Activated CD4-positive, alpha-beta T cell treated with anti-CD3 and anti-CD28 coated beads for 4 hours (primary cell): ENCODE measurements around the gene POLD1.
A peak's percentile ranks its signal among the peaks of the same experiment; 100 is the strongest.
"Not testable (repeated sequence)": the region's sequence is repeated elsewhere in the genome, so short reads cannot be mapped to it uniquely, and the experiment has no call there.

Experiments
- DNase-seq, 2 donors: peaks; one replicate each; pipeline ENCODE4 v3.0.0-alpha.2; 2020

Gene POLD1

GRCh38 chr19:50419022-50419579, 35.0 kb downstream of the POLD1 start:
- no peak for DNase-seq

- no peak for DNase-seq
Measured at GRCh38 chr19:50419580-50420035, 35.5 kb downstream of the POLD1 start.

DNA sequence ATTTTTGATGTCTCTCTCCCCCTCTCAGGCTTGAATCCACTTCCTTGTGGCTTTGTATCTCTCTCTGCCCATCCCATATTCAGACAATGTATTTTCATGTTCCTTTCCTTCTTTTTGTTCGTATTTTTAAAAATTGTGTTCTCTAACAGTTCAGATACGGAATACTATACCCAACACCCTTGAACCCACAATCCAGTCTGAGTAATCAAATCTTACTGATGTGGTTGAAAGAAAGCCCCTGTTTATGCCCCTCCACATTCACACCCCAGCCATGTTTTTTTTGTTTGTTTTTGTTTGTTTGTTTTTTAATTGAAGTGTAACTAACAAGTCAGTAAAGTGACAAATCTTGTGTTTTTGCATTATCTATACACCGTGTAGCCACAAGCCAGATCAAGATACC, 36.0 kb downstream of the POLD1 start:
- no peak for DNase-seq

DNA sequence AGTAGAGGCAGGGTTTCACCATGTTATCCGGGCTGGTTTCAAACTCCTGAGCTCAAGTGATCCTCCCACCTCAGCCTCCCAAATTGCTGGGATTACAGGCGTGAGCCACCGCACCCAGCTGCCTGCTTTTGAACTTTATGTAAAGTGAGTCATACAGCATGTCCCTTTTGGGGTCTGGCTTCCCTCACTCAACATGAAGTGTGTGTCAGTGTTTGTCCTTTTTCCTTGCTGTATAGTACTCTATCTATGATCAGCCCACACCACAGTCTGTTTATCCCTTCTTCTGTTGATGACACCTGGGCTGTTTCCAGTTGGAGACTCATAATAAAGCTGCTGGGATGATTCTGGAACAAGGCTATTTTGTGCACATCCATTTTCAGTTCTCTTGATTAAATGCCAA, 36.7 kb downstream of the POLD1 start:
- no peak for DNase-seq

DNA sequence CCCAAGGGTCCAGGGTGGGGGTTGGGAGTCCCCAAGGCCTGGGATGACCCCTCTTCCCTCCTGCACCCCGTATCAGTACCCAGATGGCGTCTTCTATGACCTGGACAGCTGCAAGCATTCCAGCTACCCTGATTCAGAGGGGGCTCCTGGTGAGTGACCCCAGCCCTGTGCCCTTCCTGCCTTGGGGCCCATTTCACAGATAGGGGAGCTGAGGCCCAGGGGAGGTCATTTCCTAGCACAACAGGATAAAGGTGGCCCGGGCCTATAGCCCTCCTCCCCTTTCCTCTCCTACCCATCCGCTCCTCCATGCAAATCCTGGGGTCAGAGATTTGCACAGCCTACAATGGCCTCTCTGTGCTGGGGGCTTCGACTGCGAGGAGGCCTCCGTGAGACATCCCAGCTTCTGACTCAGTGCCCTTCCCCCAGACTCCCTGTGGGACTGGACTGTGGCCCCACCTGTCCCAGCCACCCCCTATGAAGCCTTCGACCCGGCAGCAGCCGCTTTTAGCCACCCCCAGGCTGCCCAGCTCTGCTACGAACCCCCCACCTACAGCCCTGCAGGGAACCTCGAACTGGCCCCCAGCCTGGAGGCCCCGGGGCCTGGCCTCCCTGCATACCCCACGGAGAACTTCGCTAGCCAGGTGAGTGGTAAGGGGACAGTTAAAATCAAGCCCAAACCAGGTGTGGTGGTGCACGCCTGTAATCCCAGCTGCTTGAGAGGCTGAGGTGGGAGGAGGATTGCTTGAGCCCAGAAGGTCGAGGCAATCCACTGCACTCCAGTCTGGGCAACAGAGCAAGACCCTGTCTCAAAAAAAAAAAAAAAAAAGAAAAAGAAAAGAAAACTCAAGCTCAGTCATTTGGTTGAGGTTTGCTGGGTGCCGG, 38.5 kb downstream of the POLD1 start:
- no peak for DNase-seq

DNA sequence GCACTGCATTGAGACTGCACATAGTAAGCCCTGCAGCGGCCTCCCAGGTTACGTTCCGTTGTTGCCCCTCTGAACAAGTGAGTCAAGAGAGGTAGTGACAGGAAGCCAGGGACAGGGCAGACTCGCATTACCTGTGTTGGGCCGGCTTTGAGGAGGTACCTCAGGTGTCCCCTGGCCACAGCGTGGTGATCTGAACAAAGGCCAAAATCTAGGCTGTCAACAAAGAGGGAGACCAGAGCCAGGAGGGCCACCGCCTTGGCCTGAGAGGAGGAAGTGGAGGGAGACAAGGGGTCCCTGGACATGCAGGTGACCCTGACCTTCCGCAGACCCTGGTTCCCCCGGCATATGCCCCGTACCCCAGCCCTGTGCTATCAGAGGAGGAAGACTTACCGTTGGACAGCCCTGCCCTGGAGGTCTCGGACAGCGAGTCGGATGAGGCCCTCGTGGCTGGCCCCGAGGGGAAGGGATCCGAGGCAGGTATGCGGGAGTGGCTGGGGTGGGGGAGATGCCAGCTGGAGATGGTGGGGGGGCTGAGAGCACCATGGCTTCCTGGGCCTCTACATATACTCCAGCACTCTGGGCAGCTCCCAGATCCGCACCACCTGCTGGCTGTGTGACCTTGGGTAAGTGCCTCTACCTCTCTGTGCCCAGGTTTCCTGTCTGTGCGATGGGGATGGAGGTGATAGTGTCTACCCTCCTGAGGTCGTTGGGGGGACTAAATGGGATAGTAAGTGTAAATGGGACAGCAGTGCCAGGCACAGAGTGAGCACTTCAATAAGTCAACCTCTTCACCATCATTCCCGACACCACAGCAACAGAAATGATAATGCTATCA, 39.3 kb downstream of the POLD1 start:
- no peak for DNase-seq

DNA sequence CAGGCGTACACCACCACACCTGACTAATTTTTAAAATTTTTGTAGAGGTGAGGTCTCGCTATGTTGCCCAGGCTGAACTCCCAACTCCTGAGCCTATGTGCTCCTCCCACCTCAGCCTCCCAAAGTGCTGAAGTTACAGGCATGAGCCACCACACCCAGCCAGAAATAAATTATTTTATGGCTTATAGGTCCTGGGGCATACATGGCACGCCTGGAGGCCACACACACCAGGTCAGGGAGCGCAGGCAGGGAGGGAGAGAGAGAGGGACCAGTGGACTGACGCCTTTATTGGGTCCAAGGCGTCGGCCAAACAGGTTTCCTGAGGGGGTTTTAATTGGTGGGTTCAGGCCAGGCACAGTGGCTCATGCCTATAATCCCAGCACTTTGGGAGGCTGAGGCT, 41.4 kb downstream of the POLD1 start:
- no peak for DNase-seq

- no peak for DNase-seq
Measured at GRCh38 chr19:50427318-50427925, 43.3 kb downstream of the POLD1 start.

GRCh38 chr19:50427997-50428425, 43.9 kb downstream of the POLD1 start:
- peak in 1 of 2 donors; percentile 32 for DNase-seq

DNA sequence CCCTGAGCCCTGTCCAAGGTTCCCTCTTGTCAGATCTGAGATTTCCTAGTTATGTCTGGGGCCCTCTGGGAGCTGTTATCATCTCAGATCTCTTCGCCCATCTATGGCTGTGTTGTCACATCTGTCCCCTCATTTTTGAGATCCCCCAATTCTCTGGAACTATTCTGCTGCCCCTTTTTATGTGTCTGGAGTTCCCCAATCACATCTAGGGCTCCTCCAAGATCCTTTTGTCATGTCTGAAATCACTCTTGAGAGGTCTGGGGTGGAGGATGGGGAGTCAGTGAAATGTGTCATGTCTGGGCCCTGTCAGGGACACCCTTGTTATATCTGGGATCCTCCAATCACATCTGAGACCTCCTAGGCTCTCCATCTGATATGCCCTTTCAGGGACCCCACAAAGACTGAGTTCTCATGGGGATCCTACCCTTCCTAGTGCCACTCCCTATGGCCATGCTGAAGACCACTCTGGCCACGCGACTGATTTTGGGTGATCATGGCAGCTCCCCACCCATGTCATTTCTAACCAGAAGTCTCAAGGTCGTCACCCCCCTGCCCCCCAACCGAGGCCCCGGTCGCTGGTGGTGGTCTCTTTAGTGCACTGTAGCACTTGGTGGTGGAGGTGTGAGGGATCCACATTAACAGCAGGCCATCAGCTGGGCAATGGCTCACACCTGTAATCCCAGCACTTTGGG, 44.8 kb downstream of the POLD1 start:
- no peak for DNase-seq

GRCh38 chr19:50430888-50431342, 46.8 kb downstream of the POLD1 start:
- DNase-seq: no peak

DNA sequence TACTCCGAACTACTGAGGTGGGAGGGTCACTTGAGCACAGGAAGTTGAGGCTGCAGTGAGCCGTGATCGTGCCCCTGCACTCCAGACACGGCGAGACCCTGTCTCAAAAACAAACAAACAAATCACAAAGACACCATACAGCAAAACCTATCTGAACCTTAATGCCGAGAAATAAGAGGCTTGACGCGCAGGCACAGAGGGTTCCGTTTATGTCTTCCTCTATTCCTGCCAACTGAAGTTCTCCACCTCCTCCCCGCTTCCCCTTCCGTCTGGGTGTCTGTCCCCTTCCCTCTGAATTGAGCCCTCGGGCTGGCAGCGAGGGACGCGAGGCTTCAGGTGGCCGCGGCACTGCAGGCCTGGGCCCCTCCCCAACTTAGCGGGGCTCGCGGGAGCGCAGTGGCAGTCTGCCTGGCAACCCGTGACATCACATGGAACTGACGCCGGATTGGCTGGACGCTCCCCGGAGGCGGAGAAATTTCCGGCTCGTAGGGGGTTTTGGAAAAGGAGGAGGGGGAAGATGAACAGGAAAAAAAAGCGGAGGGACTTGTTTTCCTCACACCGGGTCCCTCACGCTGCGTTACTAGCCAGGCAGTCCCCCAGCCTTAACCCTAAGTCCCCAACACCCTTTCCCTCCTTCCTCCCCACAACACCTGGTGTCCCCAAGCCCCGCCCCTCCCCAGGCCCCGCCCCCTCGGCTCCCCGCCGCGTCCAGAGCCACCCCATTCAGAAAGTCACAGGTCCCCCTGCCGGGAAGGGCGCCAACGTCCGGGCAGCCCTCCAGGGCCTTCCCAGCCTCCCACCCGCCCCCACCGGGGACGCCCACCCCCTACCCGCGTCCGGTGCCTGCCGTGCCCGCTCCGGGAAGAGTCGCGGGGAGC, 47.4 kb downstream of the POLD1 start:
- peak; percentile 82 to 92 for DNase-seq

- no peak for DNase-seq
Measured at GRCh38 chr19:50432221-50433028, 48.3 kb downstream of the POLD1 start, which contains the start of gene MYBPC2. Gene MYBPC2, plus strand, starts transcription at chr19:50432892. Its CDS starts 62 bp downstream, at chr19:50432954.

- DNase-seq: no peak
Measured at GRCh38 chr19:50433201-50434180, 49.3 kb downstream of the POLD1 start.

- DNase-seq: no peak
Measured at GRCh38 chr19:50434525-50434924, 50.4 kb downstream of the POLD1 start.

DNA sequence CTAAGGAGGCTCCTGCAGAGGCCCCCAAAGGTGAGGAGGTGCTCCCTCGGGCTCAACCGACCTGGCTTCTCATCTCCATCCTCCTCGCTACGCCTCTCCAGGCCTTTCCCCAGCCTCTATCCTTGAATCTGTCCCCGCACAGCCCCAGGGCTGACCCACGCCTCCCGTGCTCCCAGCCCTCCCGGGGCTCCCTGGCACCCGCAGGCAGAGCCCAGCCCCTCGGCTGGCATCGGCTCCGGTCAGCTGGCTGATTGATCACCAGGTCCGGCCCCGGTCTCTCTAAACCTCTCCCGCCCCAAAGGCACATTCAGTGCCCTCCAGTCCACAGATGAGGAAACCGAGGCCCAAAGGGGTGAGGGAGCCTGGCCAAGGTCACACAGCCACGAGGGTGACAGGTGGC, 51.1 kb downstream of the POLD1 start:
- DNase-seq: no peak

GRCh38 chr19:50435627-50436026, 51.5 kb downstream of the POLD1 start:
- DNase-seq: no peak

DNA sequence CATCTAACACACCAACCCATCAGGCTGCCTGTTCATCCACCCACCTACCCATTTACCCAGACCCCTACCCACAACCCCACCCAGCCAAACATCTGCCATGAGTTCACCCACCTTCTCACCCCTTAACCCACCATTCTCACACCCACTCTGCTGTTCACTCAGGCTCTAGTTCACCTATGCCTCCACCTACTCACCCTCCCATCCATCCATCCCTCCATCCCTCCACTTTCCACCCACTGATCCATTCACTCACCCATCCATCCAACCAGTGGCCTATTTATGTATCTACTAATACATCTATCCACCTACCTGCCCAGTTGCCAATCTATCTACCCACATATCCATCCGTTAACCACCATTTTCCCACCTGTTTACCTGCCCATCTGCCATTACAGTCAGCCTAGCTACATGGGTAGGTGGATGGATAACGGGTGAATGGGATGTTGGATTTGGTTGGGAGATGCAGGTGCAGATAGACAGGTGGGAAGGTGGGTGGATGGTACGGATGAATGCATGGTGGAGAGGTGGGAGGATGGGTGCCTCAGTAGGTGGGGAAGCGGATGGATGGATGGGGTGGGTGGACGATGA, 53.8 kb downstream of the POLD1 start:
- DNase-seq: no peak

GRCh38 chr19:50439130-50439529, 55.0 kb downstream of the POLD1 start:
- DNase-seq: not testable (repeated sequence)
